GM23338 (cell line): Measurements from ENCODE around the gene TTC28.

Source experiments
- CREB1 ChIP-seq: fragments of 250-450 bp; sonication (Bioruptor Pico); IDR thresholded peaks from 2 replicates; pipeline ENCODE4 v1.5.0; 2020; ENCODE audit warnings: low read depth, mild to moderate bottlenecking, moderate library complexity
- EZH2 ChIP-seq: fragments of 200-600 bp; sonication (generic); IDR thresholded peaks from one replicate; pipeline ENCODE4 v1.8.0; 2017; ENCODE audit warnings: antibody characterized with exemption, mild to moderate bottlenecking, low read depth; ENCODE audit not compliant: unreplicated experiment
- EZH2phosphoT487 ChIP-seq: fragments of 200-600 bp; sonication (generic); IDR thresholded peaks from one replicate; pipeline ENCODE4 v1.8.1; 2018; ENCODE audit warnings: antibody characterized with exemption; ENCODE audit not compliant: unreplicated experiment
- JUNB ChIP-seq: IDR thresholded peaks from one replicate; pipeline ENCODE4 v1.6.1; 2016; ENCODE audit warnings: antibody characterized with exemption; ENCODE audit not compliant: unreplicated experiment
- NANOG ChIP-seq: IDR thresholded peaks from 2 replicates; pipeline ENCODE4 v1.6.1; 2016; ENCODE audit warnings: antibody characterized with exemption, borderline replicate concordance
- POLR2AphosphoS5 ChIP-seq: IDR thresholded peaks from 2 replicates; pipeline ENCODE4 v1.6.1; 2016; ENCODE audit warnings: antibody characterized with exemption, low read depth
- STAT1 ChIP-seq: IDR thresholded peaks from one replicate; pipeline ENCODE4 v1.6.1; 2016; ENCODE audit warnings: antibody characterized with exemption; ENCODE audit not compliant: unreplicated experiment
- ZNF114 ChIP-seq: fragments of 250-450 bp; sonication (Bioruptor Pico); IDR thresholded peaks from 2 replicates; pipeline ENCODE4 v1.5.0; 2020; ENCODE audit warnings: mild to moderate bottlenecking, moderate library complexity
- TF ChIP-seq, protein P1 (sequence below), 2 experiments: fragments of 200-600 bp in 1 of 2; sonication (generic) in 1 of 2; conservative IDR thresholded peaks; 2 replicates each; pipeline versions ENCODE4 v1.5.1 to v1.6.1; 2016 to 2017; ENCODE audit warnings: antibody characterized with exemption in 2 of 2, low read depth in 2 of 2, mild to moderate bottlenecking in 2 of 2, moderate library complexity in 1 of 2
- TF ChIP-seq, protein P2 (sequence below): IDR thresholded peaks from one replicate; pipeline ENCODE4 v1.6.1; 2018; ENCODE audit warnings: antibody characterized with exemption; ENCODE audit not compliant: unreplicated experiment
- TF ChIP-seq, protein P3 (sequence below): IDR thresholded peaks from 2 replicates; pipeline ENCODE4 v1.6.1; 2016; ENCODE audit warnings: antibody characterized with exemption
- TF ChIP-seq, protein P4 (sequence below): fragments of 250-450 bp; sonication (Bioruptor Pico); IDR thresholded peaks from 2 replicates; pipeline ENCODE4 v1.5.0; 2020; ENCODE audit warnings: mild to moderate bottlenecking, moderate library complexity

DNA sequence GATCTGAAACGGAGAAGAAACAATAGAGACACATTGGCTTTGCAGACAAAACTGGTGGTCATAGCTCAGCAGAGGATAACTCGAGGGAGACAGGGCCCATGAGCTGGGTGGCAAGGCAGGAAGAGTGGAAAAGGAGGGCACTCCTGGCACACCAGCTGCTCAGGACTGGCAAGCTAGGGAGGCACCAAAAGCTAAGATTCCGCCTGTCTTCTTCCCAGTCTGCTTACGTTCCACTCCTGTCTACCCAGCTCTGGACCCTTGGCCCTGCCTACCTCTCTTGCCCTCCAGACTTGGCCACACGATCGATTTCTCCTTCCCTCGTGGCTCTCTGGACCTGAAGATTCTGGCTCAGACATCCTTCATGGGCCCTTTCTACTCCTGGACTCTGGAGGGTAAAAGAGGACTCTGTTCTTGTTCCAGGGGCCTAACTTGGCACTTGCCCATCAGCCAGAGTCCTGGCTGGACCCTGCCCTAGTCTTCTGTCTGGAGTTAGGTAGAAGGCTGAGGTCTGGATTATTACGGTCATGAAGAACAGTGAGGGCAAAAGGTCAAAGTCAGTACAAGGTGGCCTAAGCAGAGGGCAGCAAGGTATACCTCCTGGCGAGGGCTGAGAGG is 645.4 kb downstream of the TTC28 start:
- TF ChIP-seq POLR2AphosphoS5, result no peak
- no peak for TF ChIP-seq EZH2phosphoT487
- TF ChIP-seq, protein P1, sequence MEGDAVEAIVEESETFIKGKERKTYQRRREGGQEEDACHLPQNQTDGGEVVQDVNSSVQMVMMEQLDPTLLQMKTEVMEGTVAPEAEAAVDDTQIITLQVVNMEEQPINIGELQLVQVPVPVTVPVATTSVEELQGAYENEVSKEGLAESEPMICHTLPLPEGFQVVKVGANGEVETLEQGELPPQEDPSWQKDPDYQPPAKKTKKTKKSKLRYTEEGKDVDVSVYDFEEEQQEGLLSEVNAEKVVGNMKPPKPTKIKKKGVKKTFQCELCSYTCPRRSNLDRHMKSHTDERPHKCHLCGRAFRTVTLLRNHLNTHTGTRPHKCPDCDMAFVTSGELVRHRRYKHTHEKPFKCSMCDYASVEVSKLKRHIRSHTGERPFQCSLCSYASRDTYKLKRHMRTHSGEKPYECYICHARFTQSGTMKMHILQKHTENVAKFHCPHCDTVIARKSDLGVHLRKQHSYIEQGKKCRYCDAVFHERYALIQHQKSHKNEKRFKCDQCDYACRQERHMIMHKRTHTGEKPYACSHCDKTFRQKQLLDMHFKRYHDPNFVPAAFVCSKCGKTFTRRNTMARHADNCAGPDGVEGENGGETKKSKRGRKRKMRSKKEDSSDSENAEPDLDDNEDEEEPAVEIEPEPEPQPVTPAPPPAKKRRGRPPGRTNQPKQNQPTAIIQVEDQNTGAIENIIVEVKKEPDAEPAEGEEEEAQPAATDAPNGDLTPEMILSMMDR (conservative IDR thresholded peaks at IDR 0.05; ENCODE audit: low read depth in 2 of 2), result no peak
- TF ChIP-seq EZH2, result no peak
- TF ChIP-seq JUNB, result no peak
- TF ChIP-seq ZNF114 (CRISPR knock-in tag), result no peak
- TF ChIP-seq, protein P2, sequence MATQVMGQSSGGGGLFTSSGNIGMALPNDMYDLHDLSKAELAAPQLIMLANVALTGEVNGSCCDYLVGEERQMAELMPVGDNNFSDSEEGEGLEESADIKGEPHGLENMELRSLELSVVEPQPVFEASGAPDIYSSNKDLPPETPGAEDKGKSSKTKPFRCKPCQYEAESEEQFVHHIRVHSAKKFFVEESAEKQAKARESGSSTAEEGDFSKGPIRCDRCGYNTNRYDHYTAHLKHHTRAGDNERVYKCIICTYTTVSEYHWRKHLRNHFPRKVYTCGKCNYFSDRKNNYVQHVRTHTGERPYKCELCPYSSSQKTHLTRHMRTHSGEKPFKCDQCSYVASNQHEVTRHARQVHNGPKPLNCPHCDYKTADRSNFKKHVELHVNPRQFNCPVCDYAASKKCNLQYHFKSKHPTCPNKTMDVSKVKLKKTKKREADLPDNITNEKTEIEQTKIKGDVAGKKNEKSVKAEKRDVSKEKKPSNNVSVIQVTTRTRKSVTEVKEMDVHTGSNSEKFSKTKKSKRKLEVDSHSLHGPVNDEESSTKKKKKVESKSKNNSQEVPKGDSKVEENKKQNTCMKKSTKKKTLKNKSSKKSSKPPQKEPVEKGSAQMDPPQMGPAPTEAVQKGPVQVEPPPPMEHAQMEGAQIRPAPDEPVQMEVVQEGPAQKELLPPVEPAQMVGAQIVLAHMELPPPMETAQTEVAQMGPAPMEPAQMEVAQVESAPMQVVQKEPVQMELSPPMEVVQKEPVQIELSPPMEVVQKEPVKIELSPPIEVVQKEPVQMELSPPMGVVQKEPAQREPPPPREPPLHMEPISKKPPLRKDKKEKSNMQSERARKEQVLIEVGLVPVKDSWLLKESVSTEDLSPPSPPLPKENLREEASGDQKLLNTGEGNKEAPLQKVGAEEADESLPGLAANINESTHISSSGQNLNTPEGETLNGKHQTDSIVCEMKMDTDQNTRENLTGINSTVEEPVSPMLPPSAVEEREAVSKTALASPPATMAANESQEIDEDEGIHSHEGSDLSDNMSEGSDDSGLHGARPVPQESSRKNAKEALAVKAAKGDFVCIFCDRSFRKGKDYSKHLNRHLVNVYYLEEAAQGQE, result no peak
- TF ChIP-seq, protein P3, sequence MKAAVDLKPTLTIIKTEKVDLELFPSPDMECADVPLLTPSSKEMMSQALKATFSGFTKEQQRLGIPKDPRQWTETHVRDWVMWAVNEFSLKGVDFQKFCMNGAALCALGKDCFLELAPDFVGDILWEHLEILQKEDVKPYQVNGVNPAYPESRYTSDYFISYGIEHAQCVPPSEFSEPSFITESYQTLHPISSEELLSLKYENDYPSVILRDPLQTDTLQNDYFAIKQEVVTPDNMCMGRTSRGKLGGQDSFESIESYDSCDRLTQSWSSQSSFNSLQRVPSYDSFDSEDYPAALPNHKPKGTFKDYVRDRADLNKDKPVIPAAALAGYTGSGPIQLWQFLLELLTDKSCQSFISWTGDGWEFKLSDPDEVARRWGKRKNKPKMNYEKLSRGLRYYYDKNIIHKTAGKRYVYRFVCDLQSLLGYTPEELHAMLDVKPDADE, result no peak
- TF ChIP-seq STAT1, result no peak
- TF ChIP-seq NANOG, result no peak
- TF ChIP-seq CREB1, result no peak
- TF ChIP-seq, protein P4, sequence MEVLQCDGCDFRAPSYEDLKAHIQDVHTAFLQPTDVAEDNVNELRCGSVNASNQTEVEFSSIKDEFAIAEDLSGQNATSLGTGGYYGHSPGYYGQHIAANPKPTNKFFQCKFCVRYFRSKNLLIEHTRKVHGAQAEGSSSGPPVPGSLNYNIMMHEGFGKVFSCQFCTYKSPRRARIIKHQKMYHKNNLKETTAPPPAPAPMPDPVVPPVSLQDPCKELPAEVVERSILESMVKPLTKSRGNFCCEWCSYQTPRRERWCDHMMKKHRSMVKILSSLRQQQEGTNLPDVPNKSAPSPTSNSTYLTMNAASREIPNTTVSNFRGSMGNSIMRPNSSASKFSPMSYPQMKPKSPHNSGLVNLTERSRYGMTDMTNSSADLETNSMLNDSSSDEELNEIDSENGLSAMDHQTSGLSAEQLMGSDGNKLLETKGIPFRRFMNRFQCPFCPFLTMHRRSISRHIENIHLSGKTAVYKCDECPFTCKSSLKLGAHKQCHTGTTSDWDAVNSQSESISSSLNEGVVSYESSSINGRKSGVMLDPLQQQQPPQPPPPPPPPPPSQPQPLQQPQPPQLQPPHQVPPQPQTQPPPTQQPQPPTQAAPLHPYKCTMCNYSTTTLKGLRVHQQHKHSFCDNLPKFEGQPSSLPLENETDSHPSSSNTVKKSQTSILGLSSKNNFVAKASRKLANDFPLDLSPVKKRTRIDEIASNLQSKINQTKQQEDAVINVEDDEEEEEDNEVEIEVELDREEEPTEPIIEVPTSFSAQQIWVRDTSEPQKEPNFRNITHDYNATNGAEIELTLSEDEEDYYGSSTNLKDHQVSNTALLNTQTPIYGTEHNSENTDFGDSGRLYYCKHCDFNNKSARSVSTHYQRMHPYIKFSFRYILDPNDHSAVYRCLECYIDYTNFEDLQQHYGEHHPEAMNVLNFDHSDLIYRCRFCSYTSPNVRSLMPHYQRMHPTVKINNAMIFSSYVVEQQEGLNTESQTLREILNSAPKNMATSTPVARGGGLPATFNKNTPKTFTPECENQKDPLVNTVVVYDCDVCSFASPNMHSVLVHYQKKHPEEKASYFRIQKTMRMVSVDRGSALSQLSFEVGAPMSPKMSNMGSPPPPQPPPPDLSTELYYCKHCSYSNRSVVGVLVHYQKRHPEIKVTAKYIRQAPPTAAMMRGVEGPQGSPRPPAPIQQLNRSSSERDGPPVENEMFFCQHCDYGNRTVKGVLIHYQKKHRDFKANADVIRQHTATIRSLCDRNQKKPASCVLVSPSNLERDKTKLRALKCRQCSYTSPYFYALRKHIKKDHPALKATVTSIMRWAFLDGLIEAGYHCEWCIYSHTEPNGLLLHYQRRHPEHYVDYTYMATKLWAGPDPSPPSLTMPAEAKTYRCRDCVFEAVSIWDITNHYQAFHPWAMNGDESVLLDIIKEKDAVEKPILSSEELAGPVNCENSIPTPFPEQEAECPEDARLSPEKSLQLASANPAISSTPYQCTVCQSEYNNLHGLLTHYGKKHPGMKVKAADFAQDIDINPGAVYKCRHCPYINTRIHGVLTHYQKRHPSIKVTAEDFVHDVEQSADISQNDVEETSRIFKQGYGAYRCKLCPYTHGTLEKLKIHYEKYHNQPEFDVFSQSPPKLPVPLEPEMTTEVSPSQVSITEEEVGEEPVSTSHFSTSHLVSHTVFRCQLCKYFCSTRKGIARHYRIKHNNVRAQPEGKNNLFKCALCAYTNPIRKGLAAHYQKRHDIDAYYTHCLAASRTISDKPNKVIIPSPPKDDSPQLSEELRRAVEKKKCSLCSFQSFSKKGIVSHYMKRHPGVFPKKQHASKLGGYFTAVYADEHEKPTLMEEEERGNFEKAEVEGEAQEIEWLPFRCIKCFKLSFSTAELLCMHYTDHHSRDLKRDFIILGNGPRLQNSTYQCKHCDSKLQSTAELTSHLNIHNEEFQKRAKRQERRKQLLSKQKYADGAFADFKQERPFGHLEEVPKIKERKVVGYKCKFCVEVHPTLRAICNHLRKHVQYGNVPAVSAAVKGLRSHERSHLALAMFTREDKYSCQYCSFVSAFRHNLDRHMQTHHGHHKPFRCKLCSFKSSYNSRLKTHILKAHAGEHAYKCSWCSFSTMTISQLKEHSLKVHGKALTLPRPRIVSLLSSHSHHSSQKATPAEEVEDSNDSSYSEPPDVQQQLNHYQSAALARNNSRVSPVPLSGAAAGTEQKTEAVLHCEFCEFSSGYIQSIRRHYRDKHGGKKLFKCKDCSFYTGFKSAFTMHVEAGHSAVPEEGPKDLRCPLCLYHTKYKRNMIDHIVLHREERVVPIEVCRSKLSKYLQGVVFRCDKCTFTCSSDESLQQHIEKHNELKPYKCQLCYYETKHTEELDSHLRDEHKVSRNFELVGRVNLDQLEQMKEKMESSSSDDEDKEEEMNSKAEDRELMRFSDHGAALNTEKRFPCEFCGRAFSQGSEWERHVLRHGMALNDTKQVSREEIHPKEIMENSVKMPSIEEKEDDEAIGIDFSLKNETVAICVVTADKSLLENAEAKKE (CRISPR knock-in tag), result no peak
